ENCODE results near the gene SSR2. TPM values are rescaled to one million over a fixed set of nuclear protein-coding genes. Genes with fewer than 3 reads are reported as not detected.

The SSR2 gene
- total and polyA plus RNA-seq, 7 donors, result 115 to 338 (median 231) TPM

DNA sequence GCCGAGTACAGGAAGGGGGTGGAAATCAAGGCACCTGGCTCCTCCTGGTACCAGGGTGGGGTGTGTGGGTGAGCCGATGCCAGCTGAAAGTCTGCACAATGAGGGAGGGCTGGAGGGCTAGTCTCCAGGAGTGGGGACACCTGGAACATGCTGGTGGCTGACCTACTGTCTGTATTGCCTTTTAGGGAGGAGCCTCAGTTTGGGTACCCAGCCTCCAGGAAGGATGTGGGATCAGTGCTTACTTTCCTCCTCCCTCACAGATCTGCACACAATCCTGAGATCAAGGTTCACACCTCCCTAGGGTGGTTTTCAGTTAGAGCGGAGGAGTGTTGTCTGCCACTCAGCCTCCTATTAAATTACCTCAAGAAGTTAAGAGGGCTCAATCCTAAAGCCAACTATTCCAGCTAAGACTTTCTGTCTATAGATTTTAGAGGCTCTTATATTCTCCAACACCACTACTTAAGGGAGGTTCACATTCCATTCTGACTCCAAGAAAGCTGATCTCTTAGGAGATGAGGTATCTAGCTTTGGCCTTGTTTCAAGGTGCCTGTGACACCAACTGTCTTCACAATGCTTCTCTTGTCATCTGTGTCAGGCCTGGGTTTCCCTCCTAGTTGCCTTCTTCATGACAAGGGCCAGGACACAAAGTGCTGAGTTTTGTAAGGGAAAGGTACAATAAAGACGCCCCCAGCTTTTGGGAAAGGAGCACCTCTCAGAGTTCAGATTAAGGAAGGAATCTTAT is 15.7 kb downstream of the SSR2 start:
- no peak overlapping the region for H3K4me3 ChIP-seq
- WGBS, 2 donors, result 28 to 52% methylated on average over 4 of the region's 4 CpGs
- intact Hi-C loops (cut with DNase I), result no loop called here

DNA sequence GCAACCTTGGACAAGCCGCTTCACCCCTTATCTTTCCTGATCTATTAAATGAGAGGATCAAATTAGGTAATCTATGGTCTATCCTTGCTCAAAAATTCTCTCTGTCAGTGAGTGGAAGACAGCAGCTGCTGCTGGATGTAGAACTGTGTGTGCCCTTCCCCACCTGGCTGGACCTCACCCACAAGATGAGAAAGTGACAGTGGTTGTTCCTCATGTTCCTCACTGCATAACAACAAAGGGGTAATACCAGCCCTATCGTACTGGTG is 16.9 kb downstream of the SSR2 start:
- Histone ChIP-seq H3K9me3 (no peaks in the 10 kb centered on the region), H3K4me1 (no peaks in the 10 kb centered on the region), H3K27me3 (no peaks in the 10 kb centered on the region), H3K4me3 (no peak overlapping the region), H3K36me3 (peaks cover 0 to 8% (median 5%) of the 10 kb centered on the region in 4 donors), H3K27ac (no peak overlapping the region)
- intact Hi-C loops (cut with DNase I), result no loop called here
- no peak for DNase-seq
- TF ChIP-seq POLR2AphosphoS5 (IDR thresholded peaks at IDR 0.05), result no peak
- no peak for TF ChIP-seq POLR2A (IDR thresholded peaks at IDR 0.05)
- TF ChIP-seq, protein P1, sequence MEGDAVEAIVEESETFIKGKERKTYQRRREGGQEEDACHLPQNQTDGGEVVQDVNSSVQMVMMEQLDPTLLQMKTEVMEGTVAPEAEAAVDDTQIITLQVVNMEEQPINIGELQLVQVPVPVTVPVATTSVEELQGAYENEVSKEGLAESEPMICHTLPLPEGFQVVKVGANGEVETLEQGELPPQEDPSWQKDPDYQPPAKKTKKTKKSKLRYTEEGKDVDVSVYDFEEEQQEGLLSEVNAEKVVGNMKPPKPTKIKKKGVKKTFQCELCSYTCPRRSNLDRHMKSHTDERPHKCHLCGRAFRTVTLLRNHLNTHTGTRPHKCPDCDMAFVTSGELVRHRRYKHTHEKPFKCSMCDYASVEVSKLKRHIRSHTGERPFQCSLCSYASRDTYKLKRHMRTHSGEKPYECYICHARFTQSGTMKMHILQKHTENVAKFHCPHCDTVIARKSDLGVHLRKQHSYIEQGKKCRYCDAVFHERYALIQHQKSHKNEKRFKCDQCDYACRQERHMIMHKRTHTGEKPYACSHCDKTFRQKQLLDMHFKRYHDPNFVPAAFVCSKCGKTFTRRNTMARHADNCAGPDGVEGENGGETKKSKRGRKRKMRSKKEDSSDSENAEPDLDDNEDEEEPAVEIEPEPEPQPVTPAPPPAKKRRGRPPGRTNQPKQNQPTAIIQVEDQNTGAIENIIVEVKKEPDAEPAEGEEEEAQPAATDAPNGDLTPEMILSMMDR (IDR thresholded peaks at IDR 0.05), result no peak
- TF ChIP-seq EP300 (IDR thresholded peaks at IDR 0.05), result no peak
- WGBS, 2 donors, result 12 to 51% methylated on average over 2 of the region's 2 CpGs

More for the DNA sequence above, 15.7 kb downstream of the SSR2 start:
- Histone ChIP-seq H3K27me3 (no peaks in the 10 kb centered on the region), H3K27ac (no peak overlapping the region), H3K4me1 (no peaks in the 10 kb centered on the region), H3K9me3 (no peaks in the 10 kb centered on the region), H3K36me3 (peaks cover 0 to 20% (median 14%) of the 10 kb centered on the region in 4 donors)
- TF ChIP-seq POLR2A (IDR thresholded peaks at IDR 0.05) (no peak), EP300 (IDR thresholded peaks at IDR 0.05) (no peak), POLR2AphosphoS5 (IDR thresholded peaks at IDR 0.05) (no peak)
- TF ChIP-seq, protein P1 (IDR thresholded peaks at IDR 0.05), result no peak
- DNase-seq, result no peak

DNA sequence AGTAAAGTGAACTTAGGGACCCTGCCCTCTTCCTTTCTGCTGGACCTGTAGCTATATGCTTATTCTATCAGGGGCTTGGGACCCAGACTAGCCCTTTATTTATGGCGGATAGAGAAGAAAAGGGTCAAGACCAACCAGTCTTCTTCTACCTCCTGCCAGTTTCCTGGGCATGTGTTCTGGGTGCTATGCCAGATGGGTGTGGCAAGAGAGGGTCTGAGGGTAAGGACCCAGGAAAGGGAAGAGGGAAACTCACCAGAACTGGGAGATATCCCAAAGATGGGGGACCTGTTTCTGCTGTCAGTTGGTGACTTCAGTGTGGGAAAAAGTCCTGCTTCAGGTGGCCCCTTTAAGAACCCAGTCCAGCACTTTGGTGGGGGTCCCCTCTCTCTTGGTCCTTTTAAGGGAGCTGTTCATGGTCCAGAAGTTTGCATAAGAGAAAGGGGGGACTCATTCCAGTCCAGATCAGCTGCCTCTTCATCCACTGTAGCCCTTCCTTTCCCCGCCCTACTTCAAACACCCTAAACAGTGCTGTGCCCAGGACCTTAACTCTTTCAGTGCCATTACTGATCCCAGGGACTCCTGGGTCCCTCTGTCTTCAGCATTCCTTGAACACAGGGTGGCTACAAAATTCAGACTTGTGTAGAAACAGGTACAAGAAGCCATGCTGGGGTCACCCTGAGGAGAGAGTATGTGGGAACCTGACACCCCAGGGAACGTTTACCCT is 18.4 kb downstream of the SSR2 start:
- Histone ChIP-seq H3K9me3 (no peaks in the 10 kb centered on the region), H3K4me3 (no peak overlapping the region), H3K27ac (no peak overlapping the region), H3K4me1 (no peaks in the 10 kb centered on the region), H3K36me3 (no peaks in the 10 kb centered on the region), H3K27me3 (no peaks in the 10 kb centered on the region)
- intact Hi-C loops (cut with DNase I), result no loop called here
- no peak for TF ChIP-seq POLR2AphosphoS5 (IDR thresholded peaks at IDR 0.05)
- TF ChIP-seq, protein P1 (IDR thresholded peaks at IDR 0.05), result no peak
- TF ChIP-seq POLR2A (IDR thresholded peaks at IDR 0.05), result no peak
- no peak for TF ChIP-seq EP300 (IDR thresholded peaks at IDR 0.05)
- WGBS, 2 donors, result 13 to 47% methylated on average over 3 of the region's 3 CpGs
- DNase-seq, result no peak

GRCh38 chr1:156001662-156002171 is 19.0 kb downstream of the SSR2 start:
- H3K4me1 ChIP-seq, result no peaks in the 10 kb centered on the region
- H3K4me3 ChIP-seq, result no peak overlapping the region
- H3K9me3 ChIP-seq, result no peaks in the 10 kb centered on the region
- H3K36me3 ChIP-seq, result no peaks in the 10 kb centered on the region
- DNase-seq, result no peak
- WGBS, 2 donors, result 15 to 56% methylated on average over 4 of the region's 4 CpGs
- no peaks in the 10 kb centered on the region for H3K27me3 ChIP-seq
- TF ChIP-seq EP300 (IDR thresholded peaks at IDR 0.05) (no peak), POLR2A (IDR thresholded peaks at IDR 0.05) (no peak)
- TF ChIP-seq, protein P1 (IDR thresholded peaks at IDR 0.05), result no peak
- intact Hi-C loops (cut with DNase I), result no loop called here
- H3K27ac ChIP-seq, result no peak overlapping the region
